AG09319 (cell line): ENCODE data around the gene GDF9.

ENCODE experiments used
- DNase-seq: peaks from one replicate; pipeline ENCODE4 v3.0.0-alpha.2; 2010; ENCODE audit warnings: low read depth; ENCODE audit errors: extremely low read depth
- TF ChIP-seq, protein P1 (sequence below): IDR thresholded peaks from 2 replicates; pipeline ENCODE4 v1.5.1; 2011; ENCODE audit warnings: low read depth, mild to moderate bottlenecking, inconsistent platforms, low read length, moderate library complexity

The GDF9 gene

DNA sequence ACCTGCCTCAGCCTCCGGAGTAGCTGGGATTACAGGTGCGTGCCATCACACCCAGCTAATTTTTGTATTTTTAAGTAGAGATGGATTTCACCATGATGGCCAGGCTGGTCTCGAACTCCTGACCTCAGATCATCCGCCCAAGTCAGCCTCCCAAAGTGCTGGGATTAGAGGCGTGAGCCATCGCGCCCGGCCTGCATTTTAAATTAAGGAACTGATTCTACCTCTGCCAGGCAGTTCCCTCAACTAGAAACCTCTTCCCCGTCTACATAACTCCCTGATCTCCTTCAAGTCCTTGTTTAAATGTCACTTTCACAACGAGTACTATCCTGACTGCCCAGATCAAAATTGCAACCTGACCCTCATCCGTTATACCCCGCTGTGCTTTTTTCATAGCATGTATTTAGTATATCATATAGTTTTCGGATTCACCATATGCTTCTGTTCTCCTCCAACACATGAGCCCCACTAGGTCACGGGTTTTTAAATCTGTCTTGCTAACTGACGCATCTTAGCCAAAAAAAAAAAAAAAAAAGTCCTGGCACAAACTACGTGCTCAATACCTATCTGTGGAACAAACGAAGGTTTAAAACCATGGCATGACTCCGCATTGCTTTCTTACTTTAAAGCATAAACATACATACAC lies 54.0 kb downstream of the GDF9 start:
- TF ChIP-seq, protein P1, sequence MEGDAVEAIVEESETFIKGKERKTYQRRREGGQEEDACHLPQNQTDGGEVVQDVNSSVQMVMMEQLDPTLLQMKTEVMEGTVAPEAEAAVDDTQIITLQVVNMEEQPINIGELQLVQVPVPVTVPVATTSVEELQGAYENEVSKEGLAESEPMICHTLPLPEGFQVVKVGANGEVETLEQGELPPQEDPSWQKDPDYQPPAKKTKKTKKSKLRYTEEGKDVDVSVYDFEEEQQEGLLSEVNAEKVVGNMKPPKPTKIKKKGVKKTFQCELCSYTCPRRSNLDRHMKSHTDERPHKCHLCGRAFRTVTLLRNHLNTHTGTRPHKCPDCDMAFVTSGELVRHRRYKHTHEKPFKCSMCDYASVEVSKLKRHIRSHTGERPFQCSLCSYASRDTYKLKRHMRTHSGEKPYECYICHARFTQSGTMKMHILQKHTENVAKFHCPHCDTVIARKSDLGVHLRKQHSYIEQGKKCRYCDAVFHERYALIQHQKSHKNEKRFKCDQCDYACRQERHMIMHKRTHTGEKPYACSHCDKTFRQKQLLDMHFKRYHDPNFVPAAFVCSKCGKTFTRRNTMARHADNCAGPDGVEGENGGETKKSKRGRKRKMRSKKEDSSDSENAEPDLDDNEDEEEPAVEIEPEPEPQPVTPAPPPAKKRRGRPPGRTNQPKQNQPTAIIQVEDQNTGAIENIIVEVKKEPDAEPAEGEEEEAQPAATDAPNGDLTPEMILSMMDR = no peak
- no peak for DNase-seq
